GM23338 (cell line): ENCODE measurements around the gene ITPRIP. TPM values are rescaled to one million over a fixed set of nuclear protein-coding genes. Genes with fewer than 3 reads are reported as not detected.

Experiments used
- ATAC-seq: fragments of 200-7000 bp; cut with Tn5 transposase; 3 replicates; pipeline ENCODE4 v1.9.1; 2020
- DNase-seq: peaks from one replicate; pipeline ENCODE4 v3.0.0-alpha.2; 2015; ENCODE audit warnings: low spot score
- H2AFZ ChIP-seq: fragments of 200-600 bp; sonication (generic); 2 replicates; pipeline ENCODE4 v1.8.0; 2016; ENCODE audit warnings: antibody characterized with exemption, mild to moderate bottlenecking, moderate library complexity
- H3F3A ChIP-seq: fragments of 200-600 bp; sonication (generic); replicated peaks from 2 replicates; pipeline ENCODE4 v1.8.0; 2017; ENCODE audit warnings: antibody characterized with exemption, mixed run types, low read depth
- H3K27ac ChIP-seq: fragments of 200-600 bp; sonication (generic); 2 replicates; pipeline ENCODE4 v1.6.1; 2016; ENCODE audit warnings: low read depth
- H3K27me3 ChIP-seq: fragments of 200-600 bp; sonication (generic); 2 replicates; pipeline ENCODE4 v1.8.0; 2016; ENCODE audit warnings: mild to moderate bottlenecking, mixed run types, moderate library complexity; ENCODE audit not compliant: insufficient read depth
- H3K36me3 ChIP-seq: fragments of 200-600 bp; sonication (generic); 2 replicates; pipeline ENCODE4 v1.8.0; 2016; ENCODE audit warnings: mild to moderate bottlenecking; ENCODE audit not compliant: insufficient read depth
- H3K4me1 ChIP-seq: fragments of 200-600 bp; sonication (generic); 2 replicates; pipeline ENCODE4 v1.8.0; 2016; ENCODE audit warnings: mild to moderate bottlenecking, moderate library complexity; ENCODE audit not compliant: insufficient read depth
- H3K4me2 ChIP-seq: fragments of 200-600 bp; sonication (generic); 2 replicates; pipeline ENCODE4 v1.7.1; 2017; ENCODE audit warnings: mixed run types
- H3K4me3 ChIP-seq: fragments of 200-600 bp; sonication (generic); 2 replicates; pipeline ENCODE4 v1.6.1; 2016; ENCODE audit warnings: mixed run types
- H3K79me2 ChIP-seq: fragments of 200-600 bp; sonication (generic); replicated peaks from 2 replicates; pipeline ENCODE4 v1.8.0; 2017; ENCODE audit warnings: mild to moderate bottlenecking; ENCODE audit not compliant: insufficient read depth
- H3K9me2 ChIP-seq: fragments of 200-600 bp; sonication (generic); 2 replicates; pipeline ENCODE4 v1.8.0; 2017; ENCODE audit not compliant: insufficient read depth
- H4K20me1 ChIP-seq: fragments of 200-600 bp; sonication (generic); replicated peaks from 2 replicates; pipeline ENCODE4 v1.8.0; 2017; ENCODE audit warnings: mild to moderate bottlenecking; ENCODE audit not compliant: insufficient read depth
- H3K27ac Mint-ChIP-seq: 2 replicates; pipeline ENCODE4 v1.8.0; 2020; ENCODE audit warnings: inconsistent platforms, mild to moderate bottlenecking, moderate library complexity, mixed read lengths
- H3K27me3 Mint-ChIP-seq: 3 replicates; pipeline ENCODE4 v1.8.0; 2022; ENCODE audit warnings: low read depth, mild to moderate bottlenecking, moderate library complexity, mixed read lengths, inconsistent platforms; ENCODE audit not compliant: insufficient read depth, poor library complexity
- H3K36me3 Mint-ChIP-seq: 3 replicates; pipeline ENCODE4 v1.8.0; 2021; ENCODE audit warnings: low read depth, mild to moderate bottlenecking, inconsistent platforms, moderate library complexity, mixed read lengths
- H3K4me1 Mint-ChIP-seq: 3 replicates; pipeline ENCODE4 v1.8.0; 2020; ENCODE audit warnings: mild to moderate bottlenecking, inconsistent platforms, mixed read lengths
- H3K4me3 Mint-ChIP-seq: 3 replicates; pipeline ENCODE4 v1.8.0; 2021; ENCODE audit warnings: moderate library complexity, mild to moderate bottlenecking, inconsistent platforms, mixed read lengths
- H3K9me3 Mint-ChIP-seq: 3 replicates; pipeline ENCODE4 v1.8.0; 2020; ENCODE audit warnings: moderate library complexity, mild to moderate bottlenecking, inconsistent platforms, mixed read lengths
- CREB1 ChIP-seq: fragments of 250-450 bp; sonication (Bioruptor Pico); IDR thresholded peaks from 2 replicates; pipeline ENCODE4 v1.5.0; 2020; ENCODE audit warnings: low read depth, mild to moderate bottlenecking, moderate library complexity
- EZH2phosphoT487 ChIP-seq: fragments of 200-600 bp; sonication (generic); IDR thresholded peaks from one replicate; pipeline ENCODE4 v1.8.1; 2018; ENCODE audit warnings: antibody characterized with exemption; ENCODE audit not compliant: unreplicated experiment
- JUNB ChIP-seq: IDR thresholded peaks from one replicate; pipeline ENCODE4 v1.6.1; 2016; ENCODE audit warnings: antibody characterized with exemption; ENCODE audit not compliant: unreplicated experiment
- NANOG ChIP-seq: IDR thresholded peaks from 2 replicates; pipeline ENCODE4 v1.6.1; 2016; ENCODE audit warnings: antibody characterized with exemption, borderline replicate concordance
- STAT1 ChIP-seq: IDR thresholded peaks from one replicate; pipeline ENCODE4 v1.6.1; 2016; ENCODE audit warnings: antibody characterized with exemption; ENCODE audit not compliant: unreplicated experiment
- ZNF114 ChIP-seq: fragments of 250-450 bp; sonication (Bioruptor Pico); IDR thresholded peaks from 2 replicates; pipeline ENCODE4 v1.5.0; 2020; ENCODE audit warnings: mild to moderate bottlenecking, moderate library complexity
- microRNA-seq: library from miRNA; unstranded; fragments of <30 nt; microRNA quantifications from one replicate; pipeline ENCODE4, GENCODE V29; 2017
- polyA plus RNA-seq: library from polyadenylated mRNA; unstranded; fragments of >200 nt; fragmentation: Nextera tagmentation; extraction: Ambion mirVana; gene quantifications from 2 replicates; pipeline ENCODE4 v1.2.1, GENCODE V29; 2016
- small RNA-seq: library from RNA; depleted of rRNA; stranded (forward); fragments of <200 nt; gene quantifications from one replicate; pipeline ENCODE3, GENCODE V24; 2014; ENCODE audit warnings: low replicate concordance
- total RNA-seq: library from RNA; depleted of rRNA; stranded (reverse); fragments of >200 nt; shearing (Covaris generic); gene quantifications from 2 replicates; pipeline ENCODE4 v1.2.3, GENCODE V29; 2014; rRNA removed

The ITPRIP gene
- total and polyA plus RNA-seq, 2 experiments from 2014 or later: 6.9 to 15.2 TPM

DNA sequence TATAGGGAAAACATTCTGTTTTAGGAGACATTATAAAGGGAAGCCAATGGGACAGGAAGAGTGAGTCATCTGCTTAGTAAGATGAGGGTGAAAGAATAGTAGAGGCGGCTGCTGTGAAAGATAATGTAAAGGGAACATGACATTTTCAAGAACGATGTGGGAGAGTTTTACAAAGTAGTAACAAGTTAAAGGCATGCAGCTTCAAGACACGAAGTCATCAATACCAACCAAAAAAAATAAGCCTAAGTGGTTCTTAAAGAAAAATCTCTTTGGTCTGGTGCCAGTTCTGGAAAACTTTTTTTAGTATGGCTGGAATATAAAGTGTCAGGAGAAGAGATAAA lies 77.5 kb downstream of the ITPRIP start:
- Histone ChIP-seq H3K27ac (peak overlapping the region; percentile 13; the same call in 1 of the 2 replicates), H3K36me3 (peaks cover 19% of the 10 kb centered on the region; the same call in 1 of the 2 replicates), H3K4me1 (peaks cover 10% of the 10 kb centered on the region; the same call in 1 of the 2 replicates), H3F3A (no peaks in the 10 kb centered on the region), H3K27me3 (no peaks in the 10 kb centered on the region), H3K4me2 (no peak overlapping the region), H3K79me2 (peaks cover 89% of the 10 kb centered on the region), H2AFZ (no peak overlapping the region), H3K4me3 (no peak overlapping the region), H3K9me2 (no peaks in the 10 kb centered on the region), H4K20me1 (peaks cover 22% of the 10 kb centered on the region)
- ATAC-seq: no peak
- Mint-ChIP-seq H3K4me1 (peaks cover 10% of the 10 kb centered on the region; the same call in 2 of the 3 replicates), H3K4me3 (no peak overlapping the region), H3K27me3 (no peaks in the 10 kb centered on the region), H3K36me3 (peaks cover 34% of the 10 kb centered on the region), H3K9me3 (no peaks in the 10 kb centered on the region), H3K27ac (peak overlapping the region; percentile 13; the same call in 1 of the 2 replicates)
- no peak for DNase-seq
- no peak for TF ChIP-seq CREB1 (CRISPR knock-in tag)
- no peak for TF ChIP-seq EZH2phosphoT487
- no peak for TF ChIP-seq NANOG
- no peak for TF ChIP-seq STAT1
- TF ChIP-seq JUNB: no peak
- TF ChIP-seq ZNF114 (CRISPR knock-in tag): no peak

DNA sequence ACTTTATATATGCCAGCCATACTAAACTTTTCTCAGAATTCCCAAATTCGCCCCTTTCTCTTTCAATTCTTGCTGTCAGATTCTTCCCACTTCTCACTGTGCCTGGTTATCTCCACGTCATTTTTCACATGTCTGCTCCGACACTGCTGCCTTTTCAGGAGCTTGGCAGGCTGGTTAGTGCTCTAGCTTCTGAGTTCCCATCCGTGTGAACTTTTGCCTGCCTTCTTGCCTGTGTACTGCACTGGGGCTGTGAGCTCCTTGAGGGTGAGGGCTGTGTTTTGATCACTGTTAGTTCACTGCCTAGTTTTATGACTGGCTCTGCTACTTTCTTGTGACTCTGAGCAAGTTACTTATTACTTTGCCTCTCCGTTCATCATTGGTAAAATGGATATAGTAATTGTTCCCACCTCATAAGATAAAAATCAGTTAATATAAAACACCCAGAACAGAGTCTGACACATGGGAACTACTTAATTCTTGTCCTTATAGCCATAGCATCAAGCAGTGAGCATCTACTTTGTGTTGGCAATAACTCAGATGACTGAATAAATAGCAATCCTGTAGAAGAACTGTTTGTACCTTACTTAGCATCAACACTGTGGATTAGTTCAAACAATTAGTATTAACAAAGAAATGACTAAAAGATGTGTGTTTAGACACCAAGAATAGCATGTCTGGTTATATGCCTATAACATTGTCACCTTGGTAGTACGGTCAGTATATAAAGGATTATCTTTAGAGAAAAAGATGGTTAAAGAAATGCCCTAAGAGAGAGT lies 78.1 kb downstream of the ITPRIP start:
- ATAC-seq (no peak), DNase-seq (no peak)
- Histone ChIP-seq H3K9me2 (no peaks in the 10 kb centered on the region), H3K79me2 (peaks cover 85% of the 10 kb centered on the region), H3K36me3 (peaks cover 19% of the 10 kb centered on the region; the same call in 1 of the 2 replicates), H3K4me2 (no peak overlapping the region), H3K27ac (no peak overlapping the region), H2AFZ (no peak overlapping the region), H3K27me3 (no peaks in the 10 kb centered on the region), H3F3A (no peaks in the 10 kb centered on the region), H3K4me1 (peaks cover 11% of the 10 kb centered on the region; the same call in 1 of the 2 replicates), H4K20me1 (peaks cover 17% of the 10 kb centered on the region), H3K4me3 (no peak overlapping the region)
- Mint-ChIP-seq H3K36me3 (peaks cover 31% of the 10 kb centered on the region), H3K27ac (no peak overlapping the region), H3K4me1 (peaks cover 14% of the 10 kb centered on the region; the same call in 2 of the 3 replicates), H3K9me3 (no peaks in the 10 kb centered on the region), H3K27me3 (no peaks in the 10 kb centered on the region), H3K4me3 (no peak overlapping the region)
- TF ChIP-seq EZH2phosphoT487: no peak
- no peak for TF ChIP-seq STAT1

Small RNA genes within 50 kb of the gene (microRNA-seq; reads per million reads assigned to microRNA genes)
- gene MIR4482: not detected

Small RNA genes within 50 kb of the gene (small RNA-seq; reads per million reads assigned to genes)
- not detected for gene MIR4482

Other genes with a start within 250 kb of the ITPRIP start
- 8.3 and 8.8 TPM in 2 replicates for gene SFR1, start 216.3 kb downstream of the ITPRIP start, total RNA-seq
- 10.1 and 13.0 TPM in 2 replicates for gene SFR1, start 216.3 kb downstream of the ITPRIP start, polyA plus RNA-seq
- gene CFAP43, start 106.1 kb downstream of the ITPRIP start, total RNA-seq: 0.24 and 0.47 TPM in 2 replicates
- 0.44 TPM in 1 of 2 replicates, not detected in the other for gene CFAP43, start 106.1 kb downstream of the ITPRIP start, polyA plus RNA-seq
- 52.5 and 75.3 TPM in 2 replicates for gene GSTO1, start 83.6 kb downstream of the ITPRIP start, total RNA-seq
- 182 and 204 TPM in 2 replicates for gene GSTO1, start 83.6 kb downstream of the ITPRIP start, polyA plus RNA-seq
- 30.7 and 39.3 TPM in 2 replicates for gene GSTO2, start 69.3 kb downstream of the ITPRIP start, total RNA-seq
- gene GSTO2, start 69.3 kb downstream of the ITPRIP start, polyA plus RNA-seq: 49.8 and 51.3 TPM in 2 replicates
- 0.39 and 0.63 TPM in 2 replicates for gene CFAP58, start 15.4 kb upstream of the ITPRIP start, total RNA-seq
- gene CFAP58, start 15.4 kb upstream of the ITPRIP start, polyA plus RNA-seq: 0.24 and 0.89 TPM in 2 replicates